NCI-H446 treated with DMSO at 0.1 percent for 48 hours (cell line): Measurements from ENCODE around the gene GPR37.

Experiments
- DNase-seq: peaks from one replicate; lab custom pipeline; 2025; lab: John Stamatoyannopoulos, UW

Gene GPR37

GRCh38 chr7:124728610-124729009 is 37.0 kb downstream of the GPR37 start:
- no peak for DNase-seq

- DNase-seq, result no peak
These were observed 40.9 kb downstream of the GPR37 start for GRCh38 chr7:124724507-124725192.

GRCh38 chr7:124724079-124724478 is 41.5 kb downstream of the GPR37 start:
- DNase-seq, result no peak

DNA sequence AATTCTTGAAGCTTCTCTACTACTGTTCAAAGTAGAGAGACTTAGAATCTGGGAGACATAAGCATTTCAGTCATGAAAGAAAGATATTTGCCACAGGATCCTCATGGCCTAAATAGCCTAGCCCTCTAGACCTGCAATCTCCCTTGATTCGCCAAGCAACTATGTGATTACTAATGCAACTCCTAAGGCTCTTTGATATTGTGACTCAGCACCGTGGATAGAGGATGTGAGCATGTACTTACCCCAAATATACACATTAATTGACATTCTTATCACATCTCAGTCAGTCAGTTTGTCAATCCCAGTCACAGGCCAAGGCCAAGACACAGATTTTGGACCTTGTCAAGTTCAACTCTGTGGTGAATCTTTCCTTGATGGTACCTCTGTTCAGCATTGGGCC is 42.6 kb downstream of the GPR37 start:
- DNase-seq, result no peak

DNA sequence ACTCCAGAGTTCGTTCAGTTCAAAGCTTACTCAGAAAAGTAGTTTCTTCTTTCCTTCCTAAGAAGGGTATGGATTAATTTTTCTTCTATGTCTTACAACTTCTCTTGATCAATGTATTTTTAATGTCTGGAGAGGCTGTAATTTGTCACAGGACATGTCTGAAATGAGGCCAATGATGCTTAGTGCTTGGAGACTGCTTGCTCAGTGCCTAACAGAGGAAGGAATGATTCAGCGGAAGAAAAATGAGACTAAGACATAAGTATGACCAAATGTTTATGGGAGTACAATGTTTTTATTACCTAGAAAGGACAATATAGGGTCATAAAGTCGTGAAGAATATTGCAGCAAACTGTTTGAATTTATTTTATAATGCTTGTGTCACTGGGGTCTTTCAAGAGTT is 43.3 kb downstream of the GPR37 start:
- DNase-seq, result no peak

DNA sequence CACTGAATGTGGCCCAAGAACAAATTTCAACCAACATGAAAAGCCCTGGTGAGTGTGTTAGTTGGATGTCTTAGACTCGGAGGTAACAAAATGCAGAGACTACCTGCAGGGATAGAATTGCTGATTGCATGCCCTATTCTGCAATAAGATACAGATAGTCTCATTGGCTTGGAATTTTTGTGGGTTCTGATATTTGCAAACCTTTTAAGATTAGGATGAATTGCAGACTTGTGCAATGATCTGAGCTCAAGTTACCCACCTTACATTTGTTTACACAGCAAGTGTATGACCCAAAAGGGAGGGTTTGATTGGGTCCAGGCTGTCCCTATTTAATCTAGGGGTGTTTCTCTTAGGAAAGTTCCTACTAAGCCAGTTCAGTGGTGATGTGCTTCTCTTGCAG is 45.4 kb downstream of the GPR37 start:
- DNase-seq, result no peak

DNA sequence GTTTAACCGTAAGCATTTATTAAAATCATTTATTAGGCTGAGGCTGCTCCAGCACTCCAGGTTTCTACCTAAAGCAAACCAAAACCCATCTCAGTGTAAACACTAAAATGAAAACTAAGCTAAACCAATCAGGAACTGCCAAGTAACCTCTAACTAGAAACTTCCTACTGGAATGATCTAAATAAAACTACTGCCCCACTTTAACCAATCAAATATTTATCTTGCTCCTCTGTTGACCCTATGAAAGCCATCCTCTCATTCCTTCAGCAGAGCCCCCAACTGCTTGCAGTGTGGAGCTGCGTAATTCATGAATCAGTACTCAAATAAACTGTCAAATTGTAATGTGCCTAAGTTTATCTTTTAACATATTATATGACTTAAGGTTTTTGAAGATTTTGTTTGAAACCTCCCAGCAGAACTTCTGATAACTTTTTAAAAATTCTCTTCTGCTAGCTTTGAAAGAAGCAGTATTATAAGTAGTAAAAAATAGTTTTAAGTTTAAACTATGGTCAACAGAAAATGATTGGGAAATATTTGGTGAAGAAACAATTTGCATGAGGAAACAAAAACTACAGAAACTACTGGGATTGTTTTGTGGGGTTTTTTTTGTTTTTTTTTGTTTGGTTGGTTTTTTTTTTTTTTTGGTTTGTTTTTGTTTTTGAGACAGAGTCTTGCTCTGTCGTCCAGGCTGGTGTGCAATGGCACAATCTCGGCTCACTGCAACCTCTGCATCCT is 47.4 kb downstream of the GPR37 start:
- no peak for DNase-seq

DNA sequence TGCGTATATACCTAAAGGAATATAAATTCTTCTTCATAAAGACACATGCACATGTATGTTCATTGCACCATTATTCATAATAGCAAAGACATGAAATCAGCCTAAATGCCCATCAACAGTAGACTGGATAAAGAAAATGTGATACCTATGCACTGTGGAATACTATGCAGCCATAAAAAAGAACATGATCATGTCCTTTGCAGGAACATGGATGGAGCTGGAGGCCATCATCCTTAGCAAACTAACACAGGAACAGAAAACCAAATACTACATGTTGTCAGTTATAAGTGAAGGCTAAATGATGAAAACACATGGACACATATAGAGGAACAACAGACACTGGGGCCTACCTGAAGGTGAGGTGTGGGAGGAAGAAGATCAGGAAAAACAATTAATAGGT is 48.7 kb downstream of the GPR37 start:
- DNase-seq, result no peak

DNA sequence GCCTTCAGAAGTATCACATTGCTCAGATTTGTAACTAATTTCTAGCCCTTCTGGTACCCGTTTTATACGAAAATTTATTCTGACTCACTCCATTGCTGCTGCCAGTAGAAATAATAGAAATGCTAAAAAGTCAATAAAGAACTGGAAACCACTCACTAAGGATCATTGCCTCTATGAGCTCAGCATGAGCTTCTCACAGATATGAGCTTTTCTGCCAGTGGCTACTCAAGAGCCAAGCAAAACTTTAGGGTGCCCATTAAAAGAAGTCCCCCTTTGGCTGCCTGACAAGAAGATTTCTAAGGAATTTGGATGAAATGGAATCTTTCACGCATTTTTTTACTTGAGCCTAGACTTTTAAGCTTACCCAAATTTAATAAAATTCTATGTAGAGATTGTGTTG is 52.5 kb downstream of the GPR37 start:
- DNase-seq, result no peak

DNA sequence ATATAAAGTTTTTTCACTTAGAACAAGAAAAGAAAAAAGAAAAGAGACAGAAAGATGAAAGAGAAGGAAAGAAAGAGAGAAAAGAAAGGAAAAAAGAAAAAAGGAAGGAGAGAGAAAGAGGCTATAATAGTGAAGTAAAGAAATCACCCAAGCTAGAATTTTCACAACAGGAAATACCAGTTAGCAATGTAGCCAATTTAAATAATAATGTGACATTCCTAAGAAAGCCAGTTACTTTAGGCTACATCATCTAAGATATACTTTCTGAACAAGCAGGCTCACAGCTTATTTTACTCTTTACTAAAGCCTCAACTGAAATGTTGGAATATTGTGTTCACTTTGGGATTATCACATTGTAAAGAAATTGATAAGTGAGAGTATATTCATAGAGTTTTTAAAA is 53.6 kb downstream of the GPR37 start:
- no peak for DNase-seq

- DNase-seq, result no peak
These were observed 63.2 kb downstream of the GPR37 start for GRCh38 chr7:124702385-124702784.

GRCh38 chr7:124701955-124702354 is 63.6 kb downstream of the GPR37 start:
- peak; percentile 73 for DNase-seq

- DNase-seq, result no peak
These were observed 64.9 kb downstream of the GPR37 start for GRCh38 chr7:124700655-124701054.

- no peak for DNase-seq
These were observed 66.6 kb downstream of the GPR37 start for GRCh38 chr7:124698964-124699363.

DNA sequence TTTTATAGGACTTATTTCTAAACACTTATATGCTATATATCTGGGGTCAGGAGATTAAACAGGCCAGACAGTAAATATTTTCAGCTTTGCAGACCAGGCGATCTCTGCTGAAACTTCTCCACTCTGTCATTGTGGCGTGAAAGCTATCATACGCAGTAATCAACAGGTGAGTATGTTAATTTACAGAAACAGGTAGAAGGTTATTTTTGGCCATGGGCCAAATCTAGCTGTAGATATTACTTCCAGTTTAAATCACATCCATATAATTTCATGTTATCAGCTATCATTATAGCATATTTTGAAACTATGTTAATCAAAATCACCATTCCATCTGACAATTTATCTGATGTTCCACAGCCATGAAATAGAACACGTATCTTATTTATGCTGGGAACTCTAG is 67.8 kb downstream of the GPR37 start:
- DNase-seq, result no peak
